Measurements from ENCODE around the gene MUS81. TPM values are rescaled to one million over a fixed set of nuclear protein-coding genes. Genes with fewer than 3 reads are reported as not detected.

MUS81 gene
- total RNA-seq, 1 experiment from 2014 or later = 45.9 TPM

- TF ChIP-seq FOXP4 (CRISPR knock-in tag; IDR thresholded peaks at IDR 0.05) (peak; percentile 95; the same call in 1 of the 2 replicates), NFE2L1 (CRISPR knock-in tag; IDR thresholded peaks at IDR 0.05) (peak; percentile 80; the same call in 1 of the 2 replicates), PRRX2 (CRISPR knock-in tag; IDR thresholded peaks at IDR 0.05) (no peak), KAT7 (CRISPR knock-in tag; IDR thresholded peaks at IDR 0.05; ENCODE audit: borderline replicate concordance) (peak; percentile 93; the same call in 1 of the 2 replicates), MAX (CRISPR knock-in tag; IDR thresholded peaks at IDR 0.05) (peak; percentile 93; the same call in 1 of the 2 replicates), TEAD4 (CRISPR knock-in tag; IDR thresholded peaks at IDR 0.05) (no peak), ZNF512 (CRISPR knock-in tag; IDR thresholded peaks at IDR 0.05; ENCODE audit: borderline replicate concordance) (no peak), USF2 (CRISPR knock-in tag; IDR thresholded peaks at IDR 0.05) (peak; percentile 62), ZSCAN18 (CRISPR knock-in tag; IDR thresholded peaks at IDR 0.05) (no peak), ZNF138 (CRISPR knock-in tag; conservative IDR thresholded peaks at IDR 0.05) (peak; percentile 91; the same call in 1 of the 2 replicates), ZMAT4 (CRISPR knock-in tag; IDR thresholded peaks at IDR 0.05) (no peak), JAZF1 (CRISPR knock-in tag; IDR thresholded peaks at IDR 0.05) (no peak), HMGXB4 (CRISPR knock-in tag; IDR thresholded peaks at IDR 0.05) (peak; percentile 23; the same call in 1 of the 2 replicates), NR1H2 (CRISPR knock-in tag; IDR thresholded peaks at IDR 0.05) (no peak), SMAD3 (CRISPR knock-in tag; IDR thresholded peaks at IDR 0.05; ENCODE audit: borderline replicate concordance) (peak; percentile 91; the same call in 1 of the 2 replicates), NFYB (CRISPR knock-in tag; conservative IDR thresholded peaks at IDR 0.05; ENCODE audit: low read depth) (peak; percentile 43; the same call in 1 of the 2 replicates), TCF7 (CRISPR knock-in tag; IDR thresholded peaks at IDR 0.05; ENCODE audit: low read depth) (peak; percentile 69; the same call in 1 of the 2 replicates), ARID4B (CRISPR knock-in tag; IDR thresholded peaks at IDR 0.05; ENCODE audit: borderline replicate concordance) (peak; percentile 71), ETV6 (CRISPR knock-in tag; IDR thresholded peaks at IDR 0.05) (peak; percentile 87; the same call in 1 of the 2 replicates), CDX4 (CRISPR knock-in tag; IDR thresholded peaks at IDR 0.05; ENCODE audit: borderline replicate concordance) (no peak), ESRRA (CRISPR knock-in tag; IDR thresholded peaks at IDR 0.05; ENCODE audit: borderline replicate concordance) (peak; percentile 89; the same call in 1 of the 2 replicates), SP1 (CRISPR knock-in tag; conservative IDR thresholded peaks at IDR 0.05) (peak; percentile 97)
These were observed 30.3 kb downstream of the MUS81 start, which contains the start of gene CCDC85B (continued) for GRCh38 chr11:65890324-65891218.

All from WTC11 (cell line).